NCI-H2196 treated with DMSO at 0.1 percent for 48 hours (cell line): Measurements from ENCODE around the gene PAK5.

Experiments used
- DNase-seq: peaks from one replicate; lab custom pipeline; 2025; ENCODE audit not compliant: unreplicated experiment; lab: John Stamatoyannopoulos, UW

Gene PAK5

GRCh38 chr20:9838378-9839295 lies at the start of gene PAK5:
Gene PAK5, minus strand, starts transcription at chr20:9839076. Its CDS starts 194,748 bp downstream, at chr20:9644328.
- DNase-seq: peak; percentile 75

GRCh38 chr20:9887706-9888105 lies 48.8 kb upstream of the PAK5 start:
- DNase-seq: no peak

- no peak for DNase-seq
Observed at GRCh38 chr20:9886227-9886626, 47.4 kb upstream of the PAK5 start.

GRCh38 chr20:9884666-9885065 lies 45.8 kb upstream of the PAK5 start:
- no peak for DNase-seq

GRCh38 chr20:9884061-9884460 lies 45.2 kb upstream of the PAK5 start:
- DNase-seq: no peak

- DNase-seq: no peak
Observed at GRCh38 chr20:9877932-9878495, 39.1 kb upstream of the PAK5 start.

- no peak for DNase-seq
Observed at GRCh38 chr20:9867196-9867980, 28.5 kb upstream of the PAK5 start.

GRCh38 chr20:9852566-9852965 lies 13.7 kb upstream of the PAK5 start:
- DNase-seq: no peak

GRCh38 chr20:9839626-9840025 lies 750 bp upstream of the PAK5 start:
- no peak for DNase-seq

- DNase-seq: no peak
Observed at GRCh38 chr20:9838035-9838377, 870 bp downstream of the PAK5 start.

- DNase-seq: no peak
Observed at GRCh38 chr20:9837634-9838033, 1.2 kb downstream of the PAK5 start.

GRCh38 chr20:9835302-9835701 lies 3.6 kb downstream of the PAK5 start:
- no peak for DNase-seq

GRCh38 chr20:9831032-9831431 lies 7.8 kb downstream of the PAK5 start:
- DNase-seq: no peak

GRCh38 chr20:9829835-9830234 lies 9.0 kb downstream of the PAK5 start:
- DNase-seq: no peak

GRCh38 chr20:9817654-9818053 lies 21.2 kb downstream of the PAK5 start:
- no peak for DNase-seq

- DNase-seq: no peak
Observed at GRCh38 chr20:9815632-9816031, 23.2 kb downstream of the PAK5 start.

- DNase-seq: no peak
Observed at GRCh38 chr20:9810738-9811137, 28.1 kb downstream of the PAK5 start.

GRCh38 chr20:9809271-9809670 lies 29.6 kb downstream of the PAK5 start:
- DNase-seq: no peak

- no peak for DNase-seq
Observed at GRCh38 chr20:9808166-9808565, 30.7 kb downstream of the PAK5 start.

- no peak for DNase-seq
Observed at GRCh38 chr20:9807136-9807535, 31.7 kb downstream of the PAK5 start.

- no peak for DNase-seq
Observed at GRCh38 chr20:9800421-9800820, 38.5 kb downstream of the PAK5 start.

GRCh38 chr20:9794831-9795230 lies 44.0 kb downstream of the PAK5 start:
- no peak for DNase-seq
